ENCODE data around the gene TMEM53. TPM values are rescaled to one million over a fixed set of nuclear protein-coding genes. Genes with fewer than 3 reads are reported as not detected.
A peak's percentile ranks its signal among the peaks of the same experiment; 100 is the strongest.

Gene TMEM53
- total RNA-seq, 4 donors from 2014 or later, result 3.9 to 8.3 (median 4.7) TPM

GRCh38 chr1:44653107-44653964 is 20.9 kb downstream of the TMEM53 start:
- H3K9me3 ChIP-seq, result no peaks in the 10 kb centered on the region
- no peak overlapping the region for H3K4me3 ChIP-seq
- no peaks in the 10 kb centered on the region for H3K27me3 ChIP-seq
- H3K36me3 ChIP-seq, result peaks cover 0 to 65% of the 10 kb centered on the region in 2 donors
- ATAC-seq, result no peak
- WGBS, 2 donors (ENCODE audit: low coverage in 1 of 2), result 52 to 77% methylated on average over 4 to 8 of the region's 11 CpGs
- no peak for TF ChIP-seq EP300 (IDR thresholded peaks at IDR 0.05)
- no peak for TF ChIP-seq POLR2AphosphoS5 (IDR thresholded peaks at IDR 0.05)
- TF ChIP-seq POLR2A (IDR thresholded peaks at IDR 0.05), result no peak
- TF ChIP-seq, protein P1, sequence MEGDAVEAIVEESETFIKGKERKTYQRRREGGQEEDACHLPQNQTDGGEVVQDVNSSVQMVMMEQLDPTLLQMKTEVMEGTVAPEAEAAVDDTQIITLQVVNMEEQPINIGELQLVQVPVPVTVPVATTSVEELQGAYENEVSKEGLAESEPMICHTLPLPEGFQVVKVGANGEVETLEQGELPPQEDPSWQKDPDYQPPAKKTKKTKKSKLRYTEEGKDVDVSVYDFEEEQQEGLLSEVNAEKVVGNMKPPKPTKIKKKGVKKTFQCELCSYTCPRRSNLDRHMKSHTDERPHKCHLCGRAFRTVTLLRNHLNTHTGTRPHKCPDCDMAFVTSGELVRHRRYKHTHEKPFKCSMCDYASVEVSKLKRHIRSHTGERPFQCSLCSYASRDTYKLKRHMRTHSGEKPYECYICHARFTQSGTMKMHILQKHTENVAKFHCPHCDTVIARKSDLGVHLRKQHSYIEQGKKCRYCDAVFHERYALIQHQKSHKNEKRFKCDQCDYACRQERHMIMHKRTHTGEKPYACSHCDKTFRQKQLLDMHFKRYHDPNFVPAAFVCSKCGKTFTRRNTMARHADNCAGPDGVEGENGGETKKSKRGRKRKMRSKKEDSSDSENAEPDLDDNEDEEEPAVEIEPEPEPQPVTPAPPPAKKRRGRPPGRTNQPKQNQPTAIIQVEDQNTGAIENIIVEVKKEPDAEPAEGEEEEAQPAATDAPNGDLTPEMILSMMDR (IDR thresholded peaks at IDR 0.05), result no peak
- H3K4me1 ChIP-seq, result peaks cover 0 to 7% (median 0%) of the 10 kb centered on the region in 3 donors
- H3K27ac ChIP-seq, result no peak overlapping the region

DNA sequence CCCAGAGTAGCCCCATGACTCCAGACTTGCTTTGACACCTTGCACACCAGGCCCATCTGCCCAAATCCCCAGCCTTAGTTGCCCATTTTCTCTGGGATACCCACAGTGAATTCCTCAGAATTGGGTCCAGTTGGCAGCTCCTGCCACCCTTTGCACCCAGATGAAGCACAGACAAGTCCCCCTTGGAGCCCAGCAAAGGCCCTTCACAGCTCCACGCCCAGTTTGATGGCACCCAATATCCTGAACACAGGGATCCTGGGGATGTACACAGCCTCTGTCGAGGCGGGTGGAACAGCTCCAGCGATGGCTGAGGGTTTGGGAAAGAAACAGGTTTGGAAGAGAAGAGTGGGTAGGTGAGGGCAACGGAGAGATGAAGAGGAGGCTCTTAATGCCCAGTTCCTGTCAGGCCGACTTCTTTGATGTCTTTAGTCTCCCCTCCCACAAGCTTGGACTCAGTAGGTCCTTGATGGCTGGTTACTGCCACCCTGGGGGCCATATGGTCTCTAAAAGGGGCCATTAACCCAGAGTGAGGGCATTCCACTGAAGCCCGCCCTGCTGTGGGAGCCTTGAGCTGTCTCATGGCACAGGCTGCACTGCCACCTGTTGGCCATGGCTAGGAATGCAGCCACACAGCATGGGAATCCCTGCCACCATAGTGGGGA is 21.7 kb downstream of the TMEM53 start:
- Histone ChIP-seq H3K4me1 (peaks cover 0 to 7% (median 0%) of the 10 kb centered on the region in 3 donors), H3K27ac (peak overlapping the region in 2 of 4 donors; percentile 23 to 53), H3K27me3 (no peaks in the 10 kb centered on the region), H3K36me3 (peaks cover 0 to 72% of the 10 kb centered on the region in 2 donors), H3K9me3 (no peaks in the 10 kb centered on the region), H3K4me3 (no peak overlapping the region)
- 20% methylated on average over 1 of the region's 7 CpGs; no CpG with 5 or more reads in 1 of the 2 donors for WGBS, 2 donors (ENCODE audit: low coverage in 1 of 2)
- TF ChIP-seq, protein P1 (IDR thresholded peaks at IDR 0.05), result peak in 3 of 4 experiments; percentile 94 to 97 (median 97)
- no peak for TF ChIP-seq POLR2A (IDR thresholded peaks at IDR 0.05)
- peak; percentile 90 for ATAC-seq

GRCh38 chr1:44651069-44651468 is 23.2 kb downstream of the TMEM53 start:
- Histone ChIP-seq H3K36me3 (peaks cover 0 to 87% of the 10 kb centered on the region in 2 donors), H3K27ac (peak overlapping the region in 2 of 4 donors; percentile 2 to 53), H3K4me3 (no peak overlapping the region), H3K27me3 (no peaks in the 10 kb centered on the region), H3K4me1 (peaks cover 0 to 18% (median 6%) of the 10 kb centered on the region in 3 donors), H3K9me3 (no peaks in the 10 kb centered on the region)
- TF ChIP-seq, protein P1 (IDR thresholded peaks at IDR 0.05), result no peak
- no peak for TF ChIP-seq POLR2AphosphoS5 (IDR thresholded peaks at IDR 0.05)
- TF ChIP-seq POLR2A (IDR thresholded peaks at IDR 0.05), result no peak
- no peak for TF ChIP-seq EP300 (IDR thresholded peaks at IDR 0.05)
- no peak for ATAC-seq
- WGBS, 2 donors (ENCODE audit: low coverage in 1 of 2), result 61 to 74% methylated on average over 5 to 6 of the region's 8 CpGs

DNA sequence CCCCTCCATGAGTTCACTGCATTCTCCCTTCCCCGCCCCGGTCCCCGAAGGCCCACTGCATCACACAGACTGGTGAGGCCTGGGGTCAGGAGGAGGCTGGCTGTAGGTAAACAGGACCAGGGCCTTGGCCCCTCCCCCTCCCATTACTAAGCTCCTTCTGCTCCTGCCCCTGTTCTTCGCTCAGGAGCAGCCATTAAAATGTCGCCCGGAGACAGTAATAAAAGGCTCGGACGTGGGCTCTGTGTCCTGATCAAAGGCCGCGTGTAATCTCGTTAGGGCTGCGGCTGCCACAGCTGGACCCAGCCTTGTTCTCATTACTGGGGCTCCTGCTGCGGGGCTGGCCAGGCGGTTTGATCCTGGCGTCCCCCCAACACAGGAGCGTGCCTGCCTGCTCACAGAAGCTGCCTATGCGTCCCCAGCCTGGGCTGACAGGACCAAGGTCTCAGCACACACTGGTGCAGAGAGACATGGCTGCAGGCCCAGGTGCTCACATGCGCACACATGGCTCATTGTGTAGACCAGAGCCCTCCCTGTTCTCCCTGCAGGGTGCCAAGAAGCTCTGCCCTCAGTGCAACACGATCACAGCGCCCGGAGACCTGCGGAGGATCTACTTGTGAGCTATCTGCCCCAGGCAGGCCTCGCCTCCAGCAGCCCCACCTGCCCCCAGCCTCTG is 24.0 kb downstream of the TMEM53 start:
- TF ChIP-seq EP300 (IDR thresholded peaks at IDR 0.05) (no peak), POLR2A (IDR thresholded peaks at IDR 0.05) (no peak), POLR2AphosphoS5 (IDR thresholded peaks at IDR 0.05) (no peak)
- TF ChIP-seq, protein P1 (IDR thresholded peaks at IDR 0.05), result no peak
- Histone ChIP-seq H3K9me3 (no peaks in the 10 kb centered on the region), H3K27ac (peak overlapping the region in 1 of 4 donors; percentile 2), H3K4me1 (peaks cover 0 to 26% (median 12%) of the 10 kb centered on the region in 3 donors), H3K4me3 (no peak overlapping the region), H3K36me3 (peaks cover 0 to 94% of the 10 kb centered on the region in 2 donors), H3K27me3 (no peaks in the 10 kb centered on the region)
- 88% methylated on average over 4 of the region's 23 CpGs; no CpG with 5 or more reads in 1 of the 2 donors for WGBS, 2 donors (ENCODE audit: low coverage in 1 of 2)
- no peak for ATAC-seq
